ENCODE measurements around the gene VSX1.

Gene VSX1

DNA sequence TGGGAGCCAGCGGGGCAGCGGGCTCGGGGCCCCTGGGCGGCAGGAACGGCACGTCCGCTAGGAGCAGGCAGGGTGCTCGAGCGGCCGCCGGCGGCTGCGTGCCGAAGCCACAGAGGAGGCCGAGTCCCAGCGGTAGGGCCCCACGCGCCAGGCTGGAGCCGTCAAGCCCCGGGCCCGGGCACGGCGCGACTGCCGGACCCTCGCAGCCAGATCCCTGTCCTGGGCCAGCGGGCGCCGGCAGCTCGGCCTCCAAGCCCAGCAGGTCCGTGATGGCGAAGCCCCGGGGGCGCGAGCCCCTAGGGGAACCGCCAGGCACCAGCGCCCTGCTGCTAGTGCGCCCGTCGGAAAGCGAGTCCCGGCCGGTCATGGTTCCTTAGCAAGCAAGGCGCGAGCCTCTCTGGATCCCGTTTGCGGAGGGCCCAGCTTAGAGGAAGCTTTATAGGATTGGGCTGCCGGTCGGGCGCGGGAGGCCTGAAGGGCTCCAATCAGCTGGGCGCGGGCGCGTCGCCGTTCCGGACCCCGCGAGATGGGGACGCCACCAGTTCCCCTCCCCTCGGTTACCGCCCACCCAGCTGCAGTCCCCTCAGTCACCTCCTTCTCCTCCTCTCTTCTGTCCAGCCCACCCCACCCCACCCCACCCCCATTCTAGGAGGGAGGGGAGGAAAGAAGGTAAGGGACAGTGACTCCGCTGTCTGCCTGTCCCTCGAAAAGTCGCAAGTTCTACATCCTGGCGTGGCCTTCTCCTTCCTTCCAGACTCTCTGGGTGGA lies at the start of gene VSX1:
VSX1 (minus strand) TSS at position 412 of the 768 bp plus-strand sequence; CDS start at position 367, 45 bp downstream.
- H3K27ac ChIP-seq (ENCODE audit: low read length) = no peak within 1 kb of the TSS
- H3K27me3 ChIP-seq (ENCODE audit: control insufficient read depth in 1 of 2, insufficient read depth in 2 of 2, low read length in 2 of 2) = peaks cover 62% of the 10 kb centered on the region in 2 donors
- no peak within 1 kb of the TSS for H3K9ac ChIP-seq (ENCODE audit: low read length in 2 of 2)
- peaks cover 39% of the 10 kb centered on the region for H3K4me1 ChIP-seq (ENCODE audit: control insufficient read depth, insufficient read depth, low read length)
- H3K36me3 ChIP-seq (ENCODE audit: control insufficient read depth in 2 of 2, insufficient read depth in 2 of 2, low read length in 2 of 2) = no peaks in the 10 kb centered on the region
- no peak within 1 kb of the TSS for H3K4me3 ChIP-seq (ENCODE audit: low read length in 2 of 2)
- no peaks in the 10 kb centered on the region for H3K9me3 ChIP-seq (ENCODE audit: control insufficient read depth in 2 of 2, low read length in 2 of 2)

DNA sequence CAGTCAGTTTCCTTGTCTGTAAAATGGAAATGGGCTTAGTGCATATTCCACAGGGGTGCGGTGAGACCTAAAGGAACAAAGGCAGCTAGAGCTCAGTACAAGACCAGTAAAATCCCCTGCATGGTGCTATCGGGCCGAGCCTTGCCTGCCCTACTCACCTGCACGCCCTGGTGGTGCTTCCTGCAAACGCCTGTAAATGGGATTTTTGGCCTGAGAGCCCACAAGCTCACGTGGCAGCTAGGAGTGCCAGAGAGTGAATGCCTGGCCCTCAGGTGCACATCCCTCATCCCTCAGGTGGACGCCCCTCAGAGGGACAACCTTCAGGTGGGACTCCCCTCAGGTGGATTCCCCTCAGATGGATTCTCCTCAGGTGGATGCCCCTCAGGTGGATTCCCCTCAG lies 48.0 kb upstream of the VSX1 start:
- Histone ChIP-seq H3K9me3 (ENCODE audit: control insufficient read depth in 2 of 2, low read length in 2 of 2) (peaks cover 0 to 2% of the 10 kb centered on the region in 2 donors), H3K36me3 (ENCODE audit: control insufficient read depth in 2 of 2, insufficient read depth in 2 of 2, low read length in 2 of 2) (no peaks in the 10 kb centered on the region), H3K9ac (ENCODE audit: low read length in 2 of 2) (no peak overlapping the region), H3K4me3 (ENCODE audit: low read length in 2 of 2) (no peak overlapping the region), H3K27ac (ENCODE audit: low read length) (no peak overlapping the region), H3K4me1 (ENCODE audit: control insufficient read depth, insufficient read depth, low read length) (no peaks in the 10 kb centered on the region), H3K27me3 (ENCODE audit: control insufficient read depth in 1 of 2, insufficient read depth in 2 of 2, low read length in 2 of 2) (peaks cover 0 to 3% of the 10 kb centered on the region in 2 donors)

DNA sequence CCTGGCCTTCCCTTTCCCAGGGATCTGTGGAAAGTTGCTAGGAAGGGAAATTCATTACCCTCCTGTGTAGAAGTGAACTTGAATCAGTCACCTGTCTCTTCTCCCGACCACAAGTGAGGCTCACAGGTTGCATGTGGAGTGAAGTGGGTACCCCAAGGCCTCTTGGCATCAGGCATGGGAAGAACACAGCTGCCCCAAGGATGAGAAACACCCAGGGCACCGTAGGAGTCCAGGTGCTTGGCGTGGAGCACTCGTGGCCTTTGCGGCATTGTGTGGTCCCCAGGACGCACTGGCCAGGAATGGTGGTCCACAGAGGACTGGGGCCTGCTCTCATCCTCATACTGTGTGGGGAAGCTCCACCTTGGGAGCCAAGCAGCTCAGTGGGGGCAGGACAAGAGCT lies 47.5 kb upstream of the VSX1 start:
- H3K27me3 ChIP-seq (ENCODE audit: control insufficient read depth in 1 of 2, insufficient read depth in 2 of 2, low read length in 2 of 2) = peaks cover 0 to 3% of the 10 kb centered on the region in 2 donors
- H3K4me3 ChIP-seq (ENCODE audit: low read length in 2 of 2) = no peak overlapping the region
- no peak overlapping the region for H3K27ac ChIP-seq (ENCODE audit: low read length)
- no peaks in the 10 kb centered on the region for H3K36me3 ChIP-seq (ENCODE audit: control insufficient read depth in 2 of 2, insufficient read depth in 2 of 2, low read length in 2 of 2)
- no peak overlapping the region for H3K9ac ChIP-seq (ENCODE audit: low read length in 2 of 2)
- H3K4me1 ChIP-seq (ENCODE audit: control insufficient read depth, insufficient read depth, low read length) = no peaks in the 10 kb centered on the region
- peaks cover 0 to 2% of the 10 kb centered on the region in 2 donors for H3K9me3 ChIP-seq (ENCODE audit: control insufficient read depth in 2 of 2, low read length in 2 of 2)

DNA sequence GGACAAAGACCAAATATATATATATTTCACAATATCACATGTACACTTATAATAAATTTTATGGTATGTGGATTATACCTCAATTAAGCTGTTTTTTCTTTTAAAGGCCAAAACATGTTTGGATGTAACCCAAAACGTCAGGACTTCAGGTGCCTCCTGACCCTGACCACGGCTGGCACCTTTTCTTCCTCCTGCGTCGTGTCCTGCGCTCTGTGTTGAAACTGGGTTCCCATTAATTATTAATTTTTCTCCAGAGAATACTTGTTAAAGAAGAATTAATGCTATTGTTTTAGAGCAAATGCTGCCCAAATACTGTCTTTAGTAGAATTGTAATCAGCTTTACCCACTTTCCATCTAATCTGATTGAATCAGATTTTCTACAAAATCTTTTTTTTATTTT lies 46.7 kb upstream of the VSX1 start:
- Histone ChIP-seq H3K36me3 (ENCODE audit: control insufficient read depth in 2 of 2, insufficient read depth in 2 of 2, low read length in 2 of 2) (no peaks in the 10 kb centered on the region), H3K9ac (ENCODE audit: low read length in 2 of 2) (no peak overlapping the region), H3K27ac (ENCODE audit: low read length) (no peak overlapping the region), H3K9me3 (ENCODE audit: control insufficient read depth in 2 of 2, low read length in 2 of 2) (peaks cover 0 to 2% of the 10 kb centered on the region in 2 donors), H3K4me1 (ENCODE audit: control insufficient read depth, insufficient read depth, low read length) (no peaks in the 10 kb centered on the region), H3K4me3 (ENCODE audit: low read length in 2 of 2) (no peak overlapping the region), H3K27me3 (ENCODE audit: control insufficient read depth in 1 of 2, insufficient read depth in 2 of 2, low read length in 2 of 2) (peaks cover 0 to 3% of the 10 kb centered on the region in 2 donors)

DNA sequence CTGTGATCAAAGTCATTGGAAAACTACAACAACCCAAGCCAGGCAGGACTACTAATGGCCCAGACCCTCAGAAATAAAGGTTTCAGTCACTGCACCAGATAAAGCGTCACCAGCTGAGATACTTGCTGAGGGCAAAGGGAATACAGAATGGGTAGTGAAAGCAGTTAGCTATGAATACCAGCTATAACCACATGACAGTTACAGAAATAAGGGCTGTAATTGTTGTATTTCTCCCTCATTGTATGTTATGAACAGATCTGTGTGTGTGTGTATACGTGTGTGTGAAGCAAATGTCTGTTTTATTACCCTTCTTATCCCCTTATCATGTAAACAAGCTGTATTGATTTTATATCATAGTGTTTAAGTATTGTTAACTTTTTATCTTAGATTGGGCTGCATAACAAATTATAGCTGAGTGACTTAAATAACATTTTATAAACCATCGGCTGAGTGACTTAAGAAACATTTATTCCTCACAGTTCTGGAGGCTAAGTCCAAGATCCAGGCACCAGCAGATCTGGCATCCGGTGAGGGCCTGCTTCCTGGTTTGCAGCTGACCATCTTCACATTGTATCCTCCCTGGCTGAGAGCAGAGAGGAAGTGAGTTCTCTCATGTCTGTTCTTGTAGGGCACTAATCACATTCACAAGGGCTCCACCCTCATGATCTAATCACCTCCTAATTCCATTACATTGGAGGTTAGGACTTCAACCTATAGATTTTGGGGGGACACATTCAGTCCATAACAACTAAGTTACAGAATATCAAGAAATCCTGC lies 46.0 kb upstream of the VSX1 start:
- H3K27ac ChIP-seq (ENCODE audit: low read length) = no peak overlapping the region
- no peak overlapping the region for H3K4me3 ChIP-seq (ENCODE audit: low read length in 2 of 2)
- H3K36me3 ChIP-seq (ENCODE audit: control insufficient read depth in 2 of 2, insufficient read depth in 2 of 2, low read length in 2 of 2) = no peaks in the 10 kb centered on the region
- H3K9ac ChIP-seq (ENCODE audit: low read length in 2 of 2) = no peak overlapping the region
- no peaks in the 10 kb centered on the region for H3K4me1 ChIP-seq (ENCODE audit: control insufficient read depth, insufficient read depth, low read length)
- peaks cover 0 to 3% of the 10 kb centered on the region in 2 donors for H3K27me3 ChIP-seq (ENCODE audit: control insufficient read depth in 1 of 2, insufficient read depth in 2 of 2, low read length in 2 of 2)
- H3K9me3 ChIP-seq (ENCODE audit: control insufficient read depth in 2 of 2, low read length in 2 of 2) = peaks cover 0 to 2% of the 10 kb centered on the region in 2 donors

- Histone ChIP-seq H3K4me3 (ENCODE audit: low read length in 2 of 2) (no peak overlapping the region), H3K4me1 (ENCODE audit: control insufficient read depth, insufficient read depth, low read length) (no peaks in the 10 kb centered on the region), H3K27ac (ENCODE audit: low read length) (no peak overlapping the region), H3K27me3 (ENCODE audit: control insufficient read depth in 1 of 2, insufficient read depth in 2 of 2, low read length in 2 of 2) (peaks cover 0 to 3% of the 10 kb centered on the region in 2 donors), H3K9ac (ENCODE audit: low read length in 2 of 2) (no peak overlapping the region), H3K9me3 (ENCODE audit: control insufficient read depth in 2 of 2, low read length in 2 of 2) (peaks cover 0 to 2% of the 10 kb centered on the region in 2 donors), H3K36me3 (ENCODE audit: control insufficient read depth in 2 of 2, insufficient read depth in 2 of 2, low read length in 2 of 2) (no peaks in the 10 kb centered on the region)
Observed at GRCh38 chr20:25126204-25127029, 44.5 kb upstream of the VSX1 start.

- Histone ChIP-seq H3K9ac (ENCODE audit: low read length in 2 of 2) (no peak overlapping the region), H3K27me3 (ENCODE audit: control insufficient read depth in 1 of 2, insufficient read depth in 2 of 2, low read length in 2 of 2) (peaks cover 0 to 2% of the 10 kb centered on the region in 2 donors), H3K36me3 (ENCODE audit: control insufficient read depth in 2 of 2, insufficient read depth in 2 of 2, low read length in 2 of 2) (no peaks in the 10 kb centered on the region), H3K4me1 (ENCODE audit: control insufficient read depth, insufficient read depth, low read length) (no peaks in the 10 kb centered on the region), H3K4me3 (ENCODE audit: low read length in 2 of 2) (no peak overlapping the region), H3K9me3 (ENCODE audit: control insufficient read depth in 2 of 2, low read length in 2 of 2) (peaks cover 0 to 2% of the 10 kb centered on the region in 2 donors), H3K27ac (ENCODE audit: low read length) (no peak overlapping the region)
Observed at GRCh38 chr20:25125636-25126035, 43.7 kb upstream of the VSX1 start.

DNA sequence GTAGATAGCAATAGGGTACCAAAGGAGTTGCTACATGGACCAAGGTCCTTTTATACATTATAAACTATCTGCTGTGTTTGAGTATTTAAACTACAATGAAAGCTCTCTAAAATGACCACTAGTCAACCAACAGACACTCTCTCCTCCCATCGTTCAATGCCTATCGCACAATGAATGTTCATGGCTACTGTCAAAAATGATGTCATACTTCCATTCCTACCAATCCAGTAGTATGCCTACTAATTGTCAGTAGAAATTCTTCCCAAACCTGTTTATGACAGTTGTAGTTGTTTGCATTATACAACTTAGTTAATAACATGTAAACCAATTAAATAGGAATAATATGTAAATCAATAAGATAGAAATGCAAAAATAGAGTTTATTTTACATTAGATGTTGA lies 39.0 kb upstream of the VSX1 start:
- Histone ChIP-seq H3K27ac (ENCODE audit: low read length) (no peak overlapping the region), H3K9me3 (ENCODE audit: control insufficient read depth in 2 of 2, low read length in 2 of 2) (no peaks in the 10 kb centered on the region), H3K9ac (ENCODE audit: low read length in 2 of 2) (no peak overlapping the region), H3K36me3 (ENCODE audit: control insufficient read depth in 2 of 2, insufficient read depth in 2 of 2, low read length in 2 of 2) (no peaks in the 10 kb centered on the region), H3K4me1 (ENCODE audit: control insufficient read depth, insufficient read depth, low read length) (peaks cover 4% of the 10 kb centered on the region), H3K4me3 (ENCODE audit: low read length in 2 of 2) (no peak overlapping the region), H3K27me3 (ENCODE audit: control insufficient read depth in 1 of 2, insufficient read depth in 2 of 2, low read length in 2 of 2) (peaks cover 0 to 2% of the 10 kb centered on the region in 2 donors)

- H3K4me1 ChIP-seq (ENCODE audit: control insufficient read depth, insufficient read depth, low read length) = peaks cover 9% of the 10 kb centered on the region
- no peak overlapping the region for H3K27ac ChIP-seq (ENCODE audit: low read length)
- H3K9me3 ChIP-seq (ENCODE audit: control insufficient read depth in 2 of 2, low read length in 2 of 2) = no peaks in the 10 kb centered on the region
- H3K27me3 ChIP-seq (ENCODE audit: control insufficient read depth in 1 of 2, insufficient read depth in 2 of 2, low read length in 2 of 2) = peaks cover 0 to 2% of the 10 kb centered on the region in 2 donors
- no peak overlapping the region for H3K9ac ChIP-seq (ENCODE audit: low read length in 2 of 2)
- no peak overlapping the region for H3K4me3 ChIP-seq (ENCODE audit: low read length in 2 of 2)
- no peaks in the 10 kb centered on the region for H3K36me3 ChIP-seq (ENCODE audit: control insufficient read depth in 2 of 2, insufficient read depth in 2 of 2, low read length in 2 of 2)
Observed at GRCh38 chr20:25120457-25120856, 38.5 kb upstream of the VSX1 start.

- Histone ChIP-seq H3K27ac (ENCODE audit: low read length) (no peak overlapping the region), H3K36me3 (ENCODE audit: control insufficient read depth in 2 of 2, insufficient read depth in 2 of 2, low read length in 2 of 2) (no peaks in the 10 kb centered on the region), H3K27me3 (ENCODE audit: control insufficient read depth in 1 of 2, insufficient read depth in 2 of 2, low read length in 2 of 2) (peaks cover 0 to 2% of the 10 kb centered on the region in 2 donors), H3K4me3 (ENCODE audit: low read length in 2 of 2) (no peak overlapping the region), H3K4me1 (ENCODE audit: control insufficient read depth, insufficient read depth, low read length) (peaks cover 9% of the 10 kb centered on the region), H3K9ac (ENCODE audit: low read length in 2 of 2) (no peak overlapping the region), H3K9me3 (ENCODE audit: control insufficient read depth in 2 of 2, low read length in 2 of 2) (no peaks in the 10 kb centered on the region)
Observed at GRCh38 chr20:25118529-25118928, 36.6 kb upstream of the VSX1 start.
